HepG2 (cell line): ENCODE data around the gene GGCT. TPM values are rescaled to one million over a fixed set of nuclear protein-coding genes. Genes with fewer than 3 reads are reported as not detected.

Experiments
- DMAP1 ChIP-seq: IDR thresholded peaks from 2 replicates; pipeline ENCODE4 v1.6.1; 2016
- DZIP1 ChIP-seq: sonication (generic); formaldehyde crosslinking; IDR thresholded peaks from 2 replicates; pipeline ENCODE4 v1.5.0; 2020; ENCODE audit warnings: mild to moderate bottlenecking, missing genetic modification reagents
- HDAC6 ChIP-seq: fragments of 200-600 bp; sonication (generic); IDR thresholded peaks from 2 replicates; pipeline ENCODE4 v1.7.0; 2017; ENCODE audit warnings: mild to moderate bottlenecking, antibody characterized with exemption, low read length, low read depth
- HIVEP1 ChIP-seq: sonication (generic); formaldehyde crosslinking; IDR thresholded peaks from 2 replicates; pipeline ENCODE4 v1.4.0; 2020; ENCODE audit warnings: mild to moderate bottlenecking, missing genetic modification reagents
- KDM2A ChIP-seq: sonication (generic); formaldehyde crosslinking; IDR thresholded peaks from 2 replicates; pipeline ENCODE4 v1.4.0; 2020; ENCODE audit warnings: low read depth, missing genetic modification reagents, borderline replicate concordance
- LBX2 ChIP-seq: sonication (generic); formaldehyde crosslinking; IDR thresholded peaks from 2 replicates; pipeline ENCODE4 v1.5.0; 2020; ENCODE audit warnings: missing genetic modification reagents, mild to moderate bottlenecking, borderline replicate concordance
- NCOA1 ChIP-seq: sonication (generic); formaldehyde crosslinking; IDR thresholded peaks from 2 replicates; pipeline ENCODE4 v1.9.0; 2021; ENCODE audit warnings: missing genetic modification reagents
- PREB ChIP-seq: sonication (generic); formaldehyde crosslinking; IDR thresholded peaks from 2 replicates; pipeline ENCODE4 v1.4.0; 2020; ENCODE audit warnings: missing genetic modification reagents
- SPEN ChIP-seq: sonication (generic); formaldehyde crosslinking; IDR thresholded peaks from 2 replicates; pipeline ENCODE4 v1.5.1; 2020; ENCODE audit warnings: low read depth, mild to moderate bottlenecking, missing genetic modification reagents
- THAP7 ChIP-seq: sonication (generic); formaldehyde crosslinking; IDR thresholded peaks from 2 replicates; pipeline ENCODE4 v1.8.1; 2023; ENCODE audit warnings: mild to moderate bottlenecking, missing genetic modification reagents
- TOPORS ChIP-seq: sonication (generic); formaldehyde crosslinking; IDR thresholded peaks from 2 replicates; pipeline ENCODE4 v1.8.0; 2023; ENCODE audit warnings: mild to moderate bottlenecking, missing genetic modification reagents
- ZBTB38 ChIP-seq: sonication (generic); formaldehyde crosslinking; IDR thresholded peaks from 2 replicates; pipeline ENCODE4 v1.5.1; 2020; ENCODE audit warnings: mild to moderate bottlenecking, missing genetic modification reagents
- ZNF24 ChIP-seq: fragments of 450-650 bp; IDR thresholded peaks from 2 replicates; pipeline ENCODE4 v1.6.1; 2017; ENCODE audit warnings: antibody characterized with exemption, mild to moderate bottlenecking
- ZNF572 ChIP-seq: sonication (generic); formaldehyde crosslinking; IDR thresholded peaks from 2 replicates; pipeline ENCODE4 v1.5.1; 2020; ENCODE audit warnings: mild to moderate bottlenecking, missing genetic modification reagents
- ZNF629 ChIP-seq: sonication (generic); formaldehyde crosslinking; conservative IDR thresholded peaks from 2 replicates; pipeline ENCODE4 v1.5.0; 2020; ENCODE audit warnings: missing genetic modification reagents
- ZNF773 ChIP-seq: sonication (generic); formaldehyde crosslinking; IDR thresholded peaks from 2 replicates; pipeline ENCODE4 v1.4.0; 2020; ENCODE audit warnings: missing genetic modification reagents, borderline replicate concordance
- ZNF83 ChIP-seq: sonication (generic); formaldehyde crosslinking; IDR thresholded peaks from 2 replicates; pipeline ENCODE4 v1.4.0; 2020; ENCODE audit warnings: missing genetic modification reagents, mild to moderate bottlenecking, borderline replicate concordance
- ZSCAN20 ChIP-seq: sonication (generic); formaldehyde crosslinking; IDR thresholded peaks from 2 replicates; pipeline ENCODE4 v1.4.0; 2020; ENCODE audit warnings: missing genetic modification reagents, mild to moderate bottlenecking, borderline replicate concordance
- ZSCAN21 ChIP-seq: sonication (generic); formaldehyde crosslinking; IDR thresholded peaks from 2 replicates; pipeline ENCODE4 v1.8.0; 2022; ENCODE audit warnings: mild to moderate bottlenecking, missing genetic modification reagents, moderate library complexity, borderline replicate concordance
- ZSCAN29 ChIP-seq: sonication (generic); formaldehyde crosslinking; conservative IDR thresholded peaks from 2 replicates; pipeline ENCODE4 v1.4.0; 2020; ENCODE audit warnings: mild to moderate bottlenecking, missing genetic modification reagents
- ZZZ3 ChIP-seq: sonication (generic); formaldehyde crosslinking; IDR thresholded peaks from 2 replicates; pipeline ENCODE4 v1.4.0; 2020; ENCODE audit warnings: missing genetic modification reagents, mild to moderate bottlenecking, borderline replicate concordance
- polyA plus RNA-seq, 8 experiments: library from polyadenylated mRNA; depleted of rRNA in 3 of 8; stranded (reverse) in 7 of 8; unstranded in 1 of 8; fragments of >200 nt; fragmentation: Illumina TruSeq in 4 of 8; extraction: Trizol in 4 of 8; gene quantifications; 2 replicates each; pipeline versions ENCODE4 v1.2.1 to v1.2.3, GENCODE V29; 2011 to 2016; ENCODE audit warnings: low read depth in 4 of 8, missing spikeins in 1 of 8, mixed read lengths in 1 of 8; ENCODE audit not compliant: insufficient read depth in 1 of 8
- total RNA-seq, 5 experiments: library from RNA; depleted of rRNA; stranded (reverse); fragments of >200 nt; fragmentation: Illumina TruSeq; extraction: Trizol; gene quantifications; 2 replicates each; pipeline ENCODE4 v1.2.3, GENCODE V29; 2016; ENCODE audit warnings: low read depth in 1 of 5
- TF ChIP-seq, protein P1 (sequence below): sonication (generic); formaldehyde crosslinking; conservative IDR thresholded peaks from 2 replicates; pipeline ENCODE4 v1.8.1; 2023; ENCODE audit warnings: missing genetic modification reagents

Gene GGCT
- total and polyA plus RNA-seq, 2 of the 13 experiments (the other 11 are each of a cell fraction or from before 2014, with no cell fraction given), result 19.5 to 78.3 TPM

DNA sequence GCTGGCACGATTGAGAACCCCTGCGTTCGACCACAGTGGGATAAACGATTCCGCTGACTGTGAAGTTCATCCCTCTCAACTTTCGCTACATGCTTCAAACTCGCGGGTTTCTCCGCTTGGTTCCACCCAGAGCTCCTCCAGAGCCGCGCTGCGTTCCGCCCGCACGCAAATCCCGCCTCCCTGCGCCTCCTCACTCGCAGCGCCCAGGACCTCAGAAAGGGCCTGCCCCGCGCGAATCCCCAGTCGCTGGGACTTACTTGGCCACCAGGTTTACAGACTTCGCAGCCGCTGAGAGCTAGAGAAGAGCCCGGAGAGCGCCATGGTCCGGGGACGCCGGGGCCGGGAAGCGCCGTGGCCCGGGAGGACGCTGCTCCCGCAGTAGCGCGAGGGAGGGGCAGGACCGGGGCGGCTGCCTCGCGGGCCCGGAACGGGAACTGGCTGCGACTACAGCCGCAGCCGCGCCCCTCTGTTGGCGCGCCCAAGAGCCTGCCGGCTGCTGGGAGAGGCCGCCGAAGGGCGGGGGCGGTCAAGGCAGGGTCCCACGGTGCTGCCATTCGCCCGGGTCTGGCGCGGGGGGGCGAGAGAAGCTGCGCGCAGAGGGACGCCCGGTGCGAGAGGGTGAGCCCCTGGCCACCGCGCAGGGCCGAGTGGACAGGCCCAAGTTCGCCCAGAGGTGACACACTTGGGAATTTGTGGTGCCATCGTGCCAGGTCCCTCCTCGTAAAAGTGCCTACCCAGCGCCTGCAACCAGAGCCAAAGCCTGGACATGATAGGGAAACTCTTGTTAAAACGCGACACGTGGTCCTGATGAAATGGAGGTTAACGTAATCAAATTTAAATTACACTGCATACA, 26.1 kb downstream of the GGCT start, which contains the start of gene NOD1 (continued):
- peak; percentile 49; the same call in 1 of the 2 replicates for TF ChIP-seq KDM2A
- TF ChIP-seq HIVEP1 (CRISPR knock-in tag), result peak; percentile 49; the same call in 1 of the 2 replicates
- TF ChIP-seq ZZZ3 (CRISPR knock-in tag), result no peak
- peak; percentile 87 for TF ChIP-seq THAP7 (CRISPR knock-in tag)
- TF ChIP-seq NCOA1 (CRISPR knock-in tag), result no peak
- TF ChIP-seq LBX2, result no peak
- TF ChIP-seq ZNF83 (CRISPR knock-in tag), result no peak
- peak; percentile 43; the same call in 1 of the 2 replicates for TF ChIP-seq ZSCAN20
- TF ChIP-seq ZSCAN29 (CRISPR knock-in tag), result peak; percentile 96
- TF ChIP-seq ZNF629 (CRISPR knock-in tag), result no peak; the same call in 1 of the 2 replicates
- TF ChIP-seq ZNF572 (CRISPR knock-in tag), result no peak
- TF ChIP-seq HDAC6, result no peak
- TF ChIP-seq ZSCAN21 (CRISPR knock-in tag), result no peak; the same call in 1 of the 2 replicates
- TF ChIP-seq SPEN (CRISPR knock-in tag), result no peak; the same call in none of the 2 replicates
- TF ChIP-seq, protein P1, sequence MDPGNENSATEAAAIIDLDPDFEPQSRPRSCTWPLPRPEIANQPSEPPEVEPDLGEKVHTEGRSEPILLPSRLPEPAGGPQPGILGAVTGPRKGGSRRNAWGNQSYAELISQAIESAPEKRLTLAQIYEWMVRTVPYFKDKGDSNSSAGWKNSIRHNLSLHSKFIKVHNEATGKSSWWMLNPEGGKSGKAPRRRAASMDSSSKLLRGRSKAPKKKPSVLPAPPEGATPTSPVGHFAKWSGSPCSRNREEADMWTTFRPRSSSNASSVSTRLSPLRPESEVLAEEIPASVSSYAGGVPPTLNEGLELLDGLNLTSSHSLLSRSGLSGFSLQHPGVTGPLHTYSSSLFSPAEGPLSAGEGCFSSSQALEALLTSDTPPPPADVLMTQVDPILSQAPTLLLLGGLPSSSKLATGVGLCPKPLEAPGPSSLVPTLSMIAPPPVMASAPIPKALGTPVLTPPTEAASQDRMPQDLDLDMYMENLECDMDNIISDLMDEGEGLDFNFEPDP (CRISPR knock-in tag), result no peak
- TF ChIP-seq ZNF24, result no peak
- TF ChIP-seq DMAP1, result peak; percentile 26
- no peak for TF ChIP-seq DZIP1 (CRISPR knock-in tag)
- TF ChIP-seq PREB (CRISPR knock-in tag), result no peak
- no peak; the same call in 1 of the 2 replicates for TF ChIP-seq ZBTB38 (CRISPR knock-in tag)
- no peak for TF ChIP-seq TOPORS (CRISPR knock-in tag)
- TF ChIP-seq ZNF773 (CRISPR knock-in tag), result 0 out of 2 replicates have a peak, but pooled peaks have one; percentile 56
